Measurements from ENCODE around the gene GNAL.
"Not testable (repeated sequence)": the region's sequence is repeated elsewhere in the genome, so short reads cannot be mapped to it uniquely, and the experiment has no call there.

The GNAL gene

DNA sequence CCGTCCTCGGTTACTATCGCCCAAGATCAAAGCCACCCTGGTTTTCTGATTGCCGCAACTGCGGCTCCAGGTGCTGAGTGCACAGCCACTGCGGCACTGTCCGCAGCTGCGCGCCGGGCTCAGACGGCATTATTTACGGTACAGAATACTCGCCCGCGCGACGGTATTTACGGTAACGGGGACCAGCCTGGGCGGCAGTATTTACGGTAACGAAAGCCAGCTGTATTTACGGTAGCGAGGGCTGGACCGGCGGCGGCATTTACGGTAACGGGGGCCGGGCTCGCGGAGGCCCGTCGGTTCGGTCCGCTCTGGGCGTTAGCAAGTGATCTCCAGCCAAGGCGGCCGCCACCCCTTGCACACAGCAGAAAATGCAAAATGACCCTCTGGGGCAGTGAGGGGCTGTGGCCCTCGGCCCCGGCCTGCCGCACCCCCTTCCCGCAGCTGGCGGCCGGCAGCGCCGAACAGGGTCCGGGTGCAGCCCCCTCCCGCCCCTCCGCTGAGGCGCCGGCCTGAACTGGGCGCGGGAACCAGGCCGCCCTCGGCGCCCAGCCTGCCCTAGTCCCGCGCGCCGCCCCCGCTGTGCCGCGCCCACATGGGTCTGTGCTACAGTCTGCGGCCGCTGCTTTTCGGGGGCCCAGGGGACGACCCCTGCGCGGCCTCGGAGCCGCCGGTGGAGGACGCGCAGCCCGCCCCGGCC, at the start of gene GNAL:
GNAL (plus strand) TSS at position 293 of the 697 bp plus-strand sequence; CDS start at position 593, 300 bp downstream.
- peak; percentile 80 for DNase-seq

DNA sequence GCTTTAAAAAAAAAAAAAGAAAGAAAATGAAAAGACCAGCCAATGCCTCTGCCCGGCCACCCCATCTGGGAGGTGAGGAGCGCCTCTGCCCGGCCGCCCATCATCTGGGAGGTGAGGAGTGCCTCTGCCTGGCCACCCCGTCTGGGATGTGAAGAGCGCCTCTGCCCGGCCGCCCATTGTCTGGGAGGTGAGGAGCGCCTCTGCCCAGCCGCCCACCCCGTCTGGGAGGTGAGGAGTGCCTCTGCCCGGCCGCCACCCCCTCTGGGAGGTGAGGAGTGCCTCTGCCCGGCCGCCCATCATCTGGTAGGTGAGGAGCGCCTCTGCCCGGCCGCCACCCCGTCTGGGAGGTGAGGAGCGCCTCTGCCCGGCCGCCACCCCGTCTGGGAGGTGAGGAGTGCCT, 41.8 kb upstream of the GNAL start:
- DNase-seq, result not testable (repeated sequence)

DNA sequence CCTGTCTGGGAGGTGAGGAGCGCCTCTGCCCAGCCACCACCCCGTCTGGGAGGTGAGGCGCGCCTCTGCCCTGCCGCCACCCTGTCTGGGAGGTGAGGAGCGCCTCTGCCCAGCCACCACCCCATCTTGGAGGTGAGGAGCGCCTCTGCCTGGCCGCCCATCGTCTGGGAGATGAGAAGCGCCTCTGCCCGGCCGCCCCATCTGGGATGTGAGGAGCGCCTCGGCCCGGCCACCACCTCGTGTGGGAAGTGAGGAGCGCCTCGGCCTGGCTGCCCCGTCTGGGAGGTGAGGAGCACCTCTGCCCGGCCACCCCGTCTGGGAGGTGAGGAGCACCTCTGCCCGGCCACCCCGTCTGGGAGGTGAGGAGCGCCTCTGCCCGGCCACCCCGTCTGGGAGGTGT, 41.3 kb upstream of the GNAL start:
- not testable (repeated sequence) for DNase-seq

DNA sequence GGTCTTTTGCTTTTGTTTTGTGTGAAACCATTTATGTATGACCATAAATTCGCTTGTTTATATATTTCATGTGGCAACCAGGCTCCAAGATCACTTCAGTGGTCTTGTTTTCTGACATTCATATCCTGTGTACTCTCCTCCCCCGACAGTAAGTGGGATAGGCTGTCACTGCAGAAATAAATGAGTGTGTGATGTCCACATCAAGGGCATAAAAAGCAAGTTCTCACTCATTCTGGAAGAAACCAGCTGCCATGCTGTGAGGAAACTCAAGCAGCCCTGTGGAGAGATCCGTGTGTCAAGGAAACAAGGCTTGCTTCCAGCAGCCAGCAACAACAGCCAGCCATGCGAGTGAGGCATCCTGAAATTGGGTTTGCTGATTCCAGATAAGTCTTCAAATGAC, 39.2 kb upstream of the GNAL start:
- DNase-seq, result no peak

DNA sequence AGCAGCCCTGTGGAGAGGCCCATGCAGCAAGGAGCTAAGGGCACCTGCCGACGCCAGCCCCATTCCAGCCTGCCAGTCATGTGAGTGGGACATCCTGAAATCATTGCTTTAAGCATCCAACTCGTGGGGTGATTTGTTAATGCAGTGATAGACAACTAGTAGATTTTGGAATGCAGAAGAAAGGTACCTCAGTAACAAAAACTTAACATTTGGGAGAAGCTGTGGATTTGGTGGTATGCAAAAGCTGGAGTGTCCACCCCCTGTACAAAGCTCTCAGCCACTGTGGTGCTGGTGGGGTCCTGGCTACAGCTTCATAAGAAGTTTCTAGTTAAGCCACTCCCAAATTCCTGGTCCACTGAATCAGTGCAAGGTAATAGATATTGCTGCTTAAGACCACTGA, 37.2 kb upstream of the GNAL start:
- no peak for DNase-seq

DNA sequence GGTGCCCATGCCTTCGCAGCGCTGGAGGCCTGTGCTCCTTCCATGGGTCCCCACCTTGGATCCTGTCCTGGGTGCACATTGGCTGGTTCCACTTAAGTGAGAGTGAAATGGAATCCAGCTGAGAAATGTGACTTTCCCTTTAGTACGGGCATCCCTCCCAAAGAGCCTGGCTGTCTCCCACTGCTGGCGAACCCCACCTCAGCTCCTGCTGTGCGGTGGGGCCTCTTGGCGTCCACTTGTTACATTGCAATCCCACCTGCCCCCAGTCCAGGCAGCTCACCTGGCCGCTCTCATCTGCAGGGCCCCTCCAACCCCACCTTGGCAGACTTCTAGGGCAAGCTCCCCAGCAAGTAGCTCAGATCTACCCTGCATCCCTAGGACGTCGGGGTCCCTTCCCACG, 35.5 kb upstream of the GNAL start:
- no peak for DNase-seq

DNA sequence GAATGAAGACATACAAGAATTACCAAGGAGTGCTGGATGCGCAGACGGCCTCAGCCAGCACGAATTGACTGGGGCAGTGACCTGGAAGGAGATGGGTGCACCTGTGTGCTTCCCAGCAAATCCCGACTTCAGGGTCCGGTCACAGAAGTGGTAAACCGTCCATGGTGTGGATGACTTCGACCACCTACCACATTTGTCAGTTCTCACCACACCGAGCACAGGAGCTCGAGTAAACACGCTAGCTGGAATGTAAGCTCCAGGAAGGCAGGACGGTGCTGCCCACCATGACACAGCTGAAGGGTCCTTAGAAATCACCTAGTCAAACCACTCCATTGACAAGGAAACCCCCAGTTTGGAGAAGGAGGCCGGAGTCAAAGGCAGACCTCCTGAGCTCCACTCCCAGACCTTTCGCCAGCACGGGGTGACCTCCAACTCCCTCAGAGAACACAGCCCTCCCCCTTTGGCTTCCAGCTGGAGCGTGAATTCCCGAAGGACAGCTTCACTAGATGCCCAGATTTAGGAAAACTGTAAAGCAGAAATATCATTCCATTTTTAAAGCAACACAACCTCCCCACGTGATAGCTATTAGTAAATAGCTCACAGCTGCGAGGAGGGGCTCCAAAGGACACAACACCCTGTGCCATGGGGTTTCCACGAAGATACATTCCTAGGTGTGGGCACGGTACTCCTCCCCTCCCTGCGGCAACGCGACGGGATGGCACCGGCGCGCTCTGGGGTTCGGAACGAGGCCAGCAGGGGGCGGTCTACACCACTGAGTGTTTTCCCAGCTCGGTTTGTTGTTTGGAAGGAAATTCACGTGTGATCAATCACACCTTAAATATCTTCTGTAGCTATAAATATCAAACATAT, 34.1 kb upstream of the GNAL start:
- peak; percentile 76 for DNase-seq

DNA sequence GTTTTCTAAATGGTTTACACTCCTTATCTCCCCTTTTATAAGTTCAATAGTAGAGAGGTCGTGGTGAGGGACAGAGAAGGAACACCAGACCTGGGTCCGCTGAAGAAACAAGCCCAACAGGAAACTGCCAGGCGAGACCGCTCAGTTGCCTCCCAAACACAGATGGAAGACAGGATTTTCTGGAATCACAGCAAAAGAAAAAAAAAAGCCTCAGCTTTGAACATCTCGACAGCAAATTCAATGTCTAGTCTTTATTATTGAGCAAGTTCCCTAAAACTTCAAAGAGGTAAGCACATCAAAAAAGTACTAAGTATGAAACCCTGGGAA, 33.5 kb upstream of the GNAL start:
- no peak for DNase-seq

DNA sequence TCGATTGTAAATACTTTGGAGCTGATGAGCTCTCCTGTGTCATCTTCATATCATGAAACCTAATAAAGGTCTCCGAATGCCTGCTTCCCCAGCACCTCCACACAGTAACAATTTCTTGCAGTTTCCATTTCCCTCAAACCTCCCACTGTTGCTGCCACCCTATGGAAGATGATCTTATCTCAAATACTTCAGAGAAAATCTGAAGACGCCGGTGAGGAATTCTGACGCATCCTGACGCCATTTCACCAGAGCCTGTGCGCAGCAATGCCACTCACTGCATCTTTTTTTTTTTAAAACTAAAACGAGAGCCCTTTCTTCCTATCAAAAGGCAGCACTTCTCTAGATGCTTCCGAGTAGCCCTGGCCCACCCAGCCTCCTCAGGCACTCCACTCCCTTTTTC, 31.9 kb upstream of the GNAL start:
- no peak for DNase-seq

DNA sequence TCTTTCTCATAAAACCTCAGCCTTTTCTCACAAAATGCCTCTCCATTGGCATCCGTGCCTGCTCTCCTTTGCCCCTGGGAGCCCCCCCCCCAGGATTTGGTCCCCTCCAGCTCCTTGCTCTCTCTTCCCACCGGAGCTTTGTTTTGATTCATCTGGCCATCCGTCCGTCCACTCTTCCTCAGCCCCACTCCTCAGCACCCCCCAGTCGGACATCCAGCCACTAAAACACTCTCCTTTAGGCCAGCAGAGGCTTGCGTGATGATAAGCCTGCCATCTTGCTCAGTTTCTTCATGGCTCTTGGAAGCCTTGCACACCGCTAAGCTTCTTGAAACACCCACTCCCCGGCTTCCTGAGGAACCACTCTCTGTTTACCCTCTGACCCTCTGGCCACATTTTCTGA, 31.5 kb upstream of the GNAL start:
- no peak for DNase-seq

DNA sequence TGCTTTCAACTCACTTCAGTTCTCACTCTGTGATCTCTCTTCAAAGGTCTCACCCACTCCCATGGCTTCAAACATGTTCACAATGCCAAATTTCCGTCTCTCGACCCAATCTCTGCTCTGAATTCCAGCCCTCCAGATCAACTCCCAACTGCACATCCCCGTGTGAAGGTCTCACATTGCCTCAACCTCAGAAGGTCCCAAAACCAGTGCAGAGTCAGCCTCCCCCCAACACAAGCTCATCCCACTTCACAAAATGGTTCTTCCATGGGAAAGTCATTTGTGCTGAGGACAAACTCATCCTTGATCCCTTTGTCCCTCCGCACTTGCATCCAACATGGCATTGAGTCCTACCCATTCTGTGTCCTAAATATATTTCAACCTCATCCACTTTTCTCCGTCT, 31.0 kb upstream of the GNAL start:
- no peak for DNase-seq

DNA sequence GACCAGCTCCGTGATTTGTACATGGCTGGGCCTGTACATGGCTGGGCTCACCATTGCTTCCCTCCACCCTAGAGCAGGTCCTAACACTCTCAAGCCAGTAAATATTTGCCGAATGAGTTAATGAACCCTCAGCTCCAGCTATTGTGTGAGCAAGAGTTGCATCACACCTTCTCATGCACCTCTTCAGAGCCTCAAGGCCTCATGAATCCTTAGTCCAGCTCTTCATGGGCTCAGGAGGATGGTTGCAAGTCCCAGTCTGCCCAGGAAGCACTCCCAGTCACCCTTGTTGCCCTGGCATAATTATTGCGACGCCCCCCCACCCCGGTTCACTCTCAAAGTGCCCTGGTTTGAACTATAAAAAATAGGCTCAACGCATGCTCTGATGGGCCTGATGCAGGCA, 30.1 kb upstream of the GNAL start:
- no peak for DNase-seq

DNA sequence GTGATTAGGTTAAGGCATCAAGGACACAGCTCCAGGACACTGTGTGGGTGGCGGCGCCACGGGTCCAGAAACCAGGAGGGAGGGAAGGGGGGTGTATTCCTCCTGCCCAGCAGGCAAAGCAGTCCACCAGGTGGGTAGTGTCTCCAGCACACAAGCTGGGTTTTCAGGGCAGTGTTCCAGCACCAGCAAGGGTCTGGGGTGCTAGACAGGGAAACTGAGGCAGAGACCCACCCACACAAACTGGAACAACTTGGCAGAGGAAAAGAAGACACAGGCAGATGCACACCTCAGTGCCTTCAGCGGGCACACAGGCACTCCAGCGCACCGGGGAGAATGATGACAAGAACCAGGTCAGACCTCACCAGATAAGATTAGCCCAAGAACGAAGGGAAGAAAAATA, 28.4 kb upstream of the GNAL start:
- no peak for DNase-seq

DNA sequence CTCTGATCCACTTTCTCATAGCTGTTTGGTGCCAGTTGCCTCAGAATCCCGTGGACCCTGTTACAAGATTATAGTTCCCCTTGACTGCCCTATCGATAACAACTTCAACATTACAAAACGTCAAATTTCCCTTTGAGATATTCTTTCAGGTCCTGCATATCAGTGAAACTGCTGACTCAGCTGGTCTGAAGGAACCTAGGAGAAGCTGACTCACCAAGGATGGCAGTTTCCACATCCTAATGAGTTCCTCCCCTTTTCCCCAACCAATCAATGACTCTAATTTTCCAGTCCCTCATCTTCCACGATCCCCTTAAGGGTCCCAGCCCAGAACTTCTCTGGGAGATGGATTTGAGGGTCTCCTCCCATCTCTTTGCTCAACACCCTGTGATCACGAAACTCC, 27.6 kb upstream of the GNAL start:
- DNase-seq, result no peak

DNA sequence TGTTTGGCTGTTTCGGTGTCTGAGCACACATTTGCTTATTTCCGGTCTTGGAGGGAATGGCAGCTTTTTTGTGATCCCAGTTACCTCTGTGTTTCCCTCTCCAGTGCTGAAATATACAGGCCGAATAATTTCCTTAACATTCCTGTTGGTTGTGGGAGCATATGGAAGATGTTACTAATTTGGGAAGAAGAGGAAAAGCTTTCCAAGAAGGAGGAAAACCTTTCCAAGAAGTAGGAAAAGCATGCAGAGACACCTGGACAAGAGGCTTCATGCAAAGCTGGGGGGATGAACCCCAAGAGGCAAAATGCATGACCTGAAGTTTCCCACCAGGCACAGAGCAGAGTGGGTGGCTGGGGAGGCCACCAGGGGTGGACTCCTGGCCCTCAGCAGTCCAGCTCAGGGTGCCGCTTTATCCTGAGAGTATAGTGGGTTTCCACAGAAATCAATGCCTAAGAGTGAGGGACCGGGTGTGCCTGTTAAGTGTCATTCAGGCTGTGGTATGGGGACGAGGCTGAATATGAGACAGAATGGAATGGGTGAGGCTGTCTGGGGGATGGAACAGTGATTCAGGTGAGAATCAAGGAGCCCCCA, 25.5 kb upstream of the GNAL start:
- DNase-seq, result no peak

DNA sequence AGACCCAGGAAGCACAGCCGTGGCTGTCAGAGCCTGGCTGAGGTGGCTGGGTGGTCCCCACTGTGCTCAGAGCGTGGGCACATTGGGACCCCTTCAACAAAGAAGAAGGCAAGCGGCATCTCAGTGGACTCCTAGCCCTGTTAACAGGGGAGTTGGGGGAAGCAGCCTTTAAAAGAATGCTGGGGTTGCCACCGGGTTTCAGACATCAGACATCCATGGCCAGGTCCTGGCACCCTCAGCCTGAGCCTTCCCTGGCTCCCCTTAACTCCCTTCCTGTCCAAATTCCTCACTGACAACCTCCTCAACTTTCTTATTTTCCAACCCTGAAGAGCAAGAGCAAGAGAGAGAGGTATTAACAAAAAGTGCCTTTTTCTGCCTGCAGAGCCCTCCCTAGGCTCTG, 24.8 kb upstream of the GNAL start:
- no peak for DNase-seq

DNA sequence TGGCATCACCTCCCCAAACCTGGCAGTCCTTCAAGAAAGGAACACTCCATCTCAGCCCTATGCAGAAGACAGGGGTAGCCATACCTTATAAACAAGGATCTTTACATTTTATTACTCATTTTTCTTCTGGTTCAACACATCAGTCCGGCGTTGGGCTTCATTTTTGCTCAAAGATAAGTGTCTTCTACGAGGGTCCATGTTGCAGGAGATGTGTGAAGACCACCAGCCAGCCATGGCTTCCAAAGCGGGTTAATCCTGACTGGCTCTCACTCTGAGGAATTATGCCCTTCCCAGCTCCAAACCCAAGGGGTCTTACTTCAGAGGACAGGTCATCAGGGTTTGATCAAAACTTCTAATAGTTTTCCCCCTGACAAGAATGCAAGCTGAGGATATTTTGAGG, 23.9 kb upstream of the GNAL start:
- no peak for DNase-seq

DNA sequence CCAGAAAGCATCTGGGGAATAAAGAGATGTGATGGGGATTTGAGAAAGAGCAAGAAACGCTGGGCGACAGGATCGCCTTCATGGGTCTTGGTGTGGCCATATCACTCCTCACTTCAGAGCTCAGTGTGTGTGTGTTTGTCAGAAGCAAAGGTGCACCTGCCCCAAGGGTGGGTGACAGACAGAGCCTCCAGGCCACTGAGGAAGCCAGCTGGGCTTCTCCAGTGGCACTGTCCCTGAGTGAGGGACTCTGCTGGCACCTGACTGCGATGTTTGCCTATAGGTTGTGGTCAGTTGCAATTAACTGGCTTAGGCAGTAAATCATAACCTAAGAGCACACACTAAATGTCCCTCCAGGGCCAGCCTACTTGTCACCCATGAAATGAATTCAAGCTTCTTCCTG, 23.5 kb upstream of the GNAL start:
- DNase-seq, result no peak

DNA sequence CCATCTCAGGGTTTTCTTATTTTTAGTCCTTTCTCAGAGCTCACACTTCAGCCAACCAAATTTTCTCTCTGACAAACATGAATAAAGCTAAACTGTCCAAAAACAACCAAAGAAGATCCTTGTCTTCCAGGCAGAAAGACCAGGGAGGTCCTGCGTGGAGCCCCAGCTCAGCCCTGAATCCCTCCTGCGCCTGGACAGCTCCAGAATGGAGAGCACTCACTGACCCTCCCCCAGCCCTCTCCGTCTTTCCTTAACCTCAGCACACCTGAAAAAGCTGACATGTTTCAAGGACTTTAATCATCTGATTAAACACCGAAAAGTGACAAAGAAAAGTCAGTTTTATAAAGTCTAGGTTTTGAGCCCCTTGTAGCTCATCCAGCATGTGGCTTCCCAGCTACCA, 22.9 kb upstream of the GNAL start:
- DNase-seq, result no peak

DNA sequence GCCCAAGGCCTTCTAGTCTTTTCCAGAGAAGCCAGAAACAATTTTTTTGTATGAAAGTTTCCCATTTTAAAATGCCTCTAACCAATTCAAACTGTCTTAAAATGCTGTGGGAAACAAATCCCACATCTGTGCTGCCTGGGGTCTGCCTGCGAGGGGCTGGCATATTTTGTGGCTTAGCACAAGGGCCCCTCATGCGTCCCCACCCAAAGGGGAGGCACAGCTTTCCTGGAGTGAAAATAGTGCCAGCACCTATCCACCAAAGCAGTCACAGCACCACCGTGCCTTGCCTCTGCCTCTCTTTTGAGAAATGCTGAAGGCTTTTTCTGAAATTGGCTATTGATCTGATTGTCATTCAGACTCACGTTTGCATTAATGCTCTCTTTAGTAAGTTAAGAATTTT, 22.2 kb upstream of the GNAL start:
- DNase-seq, result no peak

DNA sequence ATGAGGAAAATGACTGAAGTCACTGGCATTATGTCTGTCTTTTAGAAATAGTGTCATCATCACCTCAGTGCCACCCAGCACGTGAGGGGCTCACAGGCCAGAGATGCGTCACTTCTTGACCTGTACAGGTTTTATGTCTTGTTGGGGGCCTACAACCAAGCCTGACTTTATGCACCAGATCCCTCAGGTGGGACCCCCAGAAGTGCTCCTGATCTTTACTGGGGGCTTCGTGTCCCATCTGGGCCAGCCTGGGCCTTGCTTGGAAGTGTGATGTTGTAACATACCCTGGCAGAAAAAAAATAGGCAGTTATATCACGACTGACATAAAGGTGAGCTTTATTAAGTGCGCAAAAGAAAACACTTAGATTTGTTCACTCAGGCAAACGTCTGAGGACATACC, 21.5 kb upstream of the GNAL start:
- no peak for DNase-seq

DNA sequence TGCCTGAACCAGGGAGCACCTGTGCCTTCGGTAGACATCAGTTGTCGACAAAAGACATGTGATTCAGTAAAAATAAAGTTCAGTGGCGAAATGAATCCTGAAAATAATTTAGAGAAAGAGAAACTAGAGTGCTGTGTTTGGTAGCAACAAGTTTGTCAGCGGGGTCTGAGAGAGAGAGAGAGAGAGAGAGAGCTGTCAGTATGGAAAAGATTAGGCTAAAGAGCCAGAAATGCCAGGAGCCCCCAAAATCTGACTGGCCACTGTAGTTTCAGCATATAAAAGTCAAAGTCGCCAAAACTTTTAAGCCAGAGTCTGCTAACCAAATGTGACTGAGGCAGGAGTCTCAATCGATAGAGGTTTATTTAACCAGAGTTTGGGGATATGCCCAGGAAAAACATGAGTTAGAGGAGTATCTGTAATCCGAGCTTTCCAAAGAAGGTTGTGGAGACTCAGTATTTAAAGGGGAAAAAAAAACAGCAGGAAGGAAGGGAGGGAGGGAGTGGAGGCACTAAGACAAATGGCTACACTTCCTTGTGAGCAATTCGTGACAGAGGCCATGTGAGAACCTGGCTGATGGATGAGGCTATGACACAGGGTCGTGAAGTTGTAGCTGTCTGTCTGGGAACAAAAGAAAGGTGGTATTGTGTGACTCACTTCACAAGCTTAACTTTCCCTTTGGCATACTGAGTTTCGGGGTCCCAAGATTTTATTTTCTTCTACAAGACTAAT, 20.5 kb upstream of the GNAL start:
- no peak for DNase-seq

DNA sequence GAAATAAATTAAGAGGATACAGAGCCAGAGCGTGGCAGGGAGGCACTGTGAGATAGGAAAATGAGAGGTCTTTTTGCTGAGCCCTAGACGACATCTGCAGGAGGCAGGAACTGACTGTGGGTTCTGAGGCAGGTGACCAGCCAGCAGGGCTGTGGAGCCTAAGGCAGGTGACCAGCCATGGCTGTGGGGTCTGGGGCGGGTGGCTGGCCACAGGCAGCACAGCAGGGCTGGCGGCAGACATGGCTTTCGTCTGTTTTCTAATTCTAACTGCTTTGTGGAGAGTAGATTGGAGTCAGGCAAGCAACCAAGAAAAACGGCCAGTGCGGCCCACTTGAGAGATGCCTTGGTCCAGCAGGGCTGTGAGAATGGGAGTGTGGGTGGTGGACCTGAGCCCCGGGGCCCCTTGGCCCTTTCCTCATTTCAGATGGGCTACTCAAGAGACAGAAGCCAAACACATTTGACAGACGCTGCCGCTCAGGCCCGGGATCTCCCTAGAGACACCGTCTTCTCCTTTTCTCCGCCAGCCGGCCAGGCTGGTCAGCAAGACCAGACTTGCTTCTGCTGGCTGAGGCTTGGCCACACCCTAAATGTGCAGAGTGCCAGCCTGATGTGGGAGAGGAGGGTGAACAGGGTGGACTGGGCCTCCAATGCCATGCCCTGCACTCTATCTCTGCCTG, 19.7 kb upstream of the GNAL start:
- DNase-seq, result no peak

Measured in activated CD4-positive, alpha-beta T cell treated with anti-CD3 and anti-CD28 coated beads for 48 hours (primary cell).